ENCODE results near the gene CCNF.

- TF ChIP-seq ZSCAN5A (tag by site-specific recombination; IDR thresholded peaks at IDR 0.05) (no peak), REST (tag by site-specific recombination; IDR thresholded peaks at IDR 0.05) (no peak), YY1 (tag by site-specific recombination; IDR thresholded peaks at IDR 0.05) (no peak), MYNN (tag by site-specific recombination; IDR thresholded peaks at IDR 0.05; ENCODE audit: borderline replicate concordance) (no peak)
- TF ChIP-seq, protein P1, sequence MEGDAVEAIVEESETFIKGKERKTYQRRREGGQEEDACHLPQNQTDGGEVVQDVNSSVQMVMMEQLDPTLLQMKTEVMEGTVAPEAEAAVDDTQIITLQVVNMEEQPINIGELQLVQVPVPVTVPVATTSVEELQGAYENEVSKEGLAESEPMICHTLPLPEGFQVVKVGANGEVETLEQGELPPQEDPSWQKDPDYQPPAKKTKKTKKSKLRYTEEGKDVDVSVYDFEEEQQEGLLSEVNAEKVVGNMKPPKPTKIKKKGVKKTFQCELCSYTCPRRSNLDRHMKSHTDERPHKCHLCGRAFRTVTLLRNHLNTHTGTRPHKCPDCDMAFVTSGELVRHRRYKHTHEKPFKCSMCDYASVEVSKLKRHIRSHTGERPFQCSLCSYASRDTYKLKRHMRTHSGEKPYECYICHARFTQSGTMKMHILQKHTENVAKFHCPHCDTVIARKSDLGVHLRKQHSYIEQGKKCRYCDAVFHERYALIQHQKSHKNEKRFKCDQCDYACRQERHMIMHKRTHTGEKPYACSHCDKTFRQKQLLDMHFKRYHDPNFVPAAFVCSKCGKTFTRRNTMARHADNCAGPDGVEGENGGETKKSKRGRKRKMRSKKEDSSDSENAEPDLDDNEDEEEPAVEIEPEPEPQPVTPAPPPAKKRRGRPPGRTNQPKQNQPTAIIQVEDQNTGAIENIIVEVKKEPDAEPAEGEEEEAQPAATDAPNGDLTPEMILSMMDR (tag by site-specific recombination; IDR thresholded peaks at IDR 0.05): no peak
These were observed 67.2 kb downstream of the CCNF start for GRCh38 chr16:2496223-2497115.

All from HEK293 (cell line).